H1 (cell line): Measurements from ENCODE around the gene CNOT2. TPM values are rescaled to one million over a fixed set of nuclear protein-coding genes. Genes with fewer than 3 reads are reported as not detected.

Experiments used
- CTCF ChIA-PET: fragments of 300-600 bp; sonication (Branson Sonifier 250); formaldehyde crosslinking; loops from one replicate; lab custom pipeline; 2021; ENCODE audit not compliant: partially characterized antibody; lab: Charles Lee
- POLR2A ChIA-PET: fragments of 300-600 bp; sonication (Branson Sonifier 250); formaldehyde crosslinking; loops from one replicate; lab custom pipeline; 2021; ENCODE audit warnings: inconsistent platforms; ENCODE audit not compliant: partially characterized antibody; lab: Charles Lee
- DNase-seq, 2 experiments: peaks; one replicate each; pipeline versions ENCODE4 v3.0.0 to v3.0.0-alpha.2; 2010 to 2022; ENCODE audit warnings: low spot score in 2 of 2, low read depth in 1 of 2, mixed read lengths in 1 of 2
- FAIRE-seq: peaks from 2 replicates; lab custom pipeline; 2011; peaks lifted over from hg19 to GRCh38; lab: Jason Lieb, UNC
- H2AFZ ChIP-seq: 2 replicates; pipeline ENCODE4 v1.8.1; 2012; ENCODE audit warnings: low read length, inconsistent platforms
- H2AK5ac ChIP-seq: 2 replicates; pipeline ENCODE4 v1.6.1; 2013; ENCODE audit warnings: low read depth, low read length
- H2BK120ac ChIP-seq: replicated peaks from 2 replicates; pipeline ENCODE3; 2013; ENCODE audit warnings: low read depth, low read length, inconsistent platforms
- H2BK12ac ChIP-seq: 2 replicates; pipeline ENCODE4 v1.6.1; 2013; ENCODE audit warnings: low read depth, low read length
- H2BK15ac ChIP-seq: 2 replicates; pipeline ENCODE4 v1.6.1; 2013; ENCODE audit warnings: low read length
- H2BK20ac ChIP-seq: 2 replicates; pipeline ENCODE4 v1.6.1; 2013; ENCODE audit warnings: low read length
- H2BK5ac ChIP-seq: 2 replicates; pipeline ENCODE4 v1.6.1; 2013; ENCODE audit warnings: low read depth, low read length
- H3K14ac ChIP-seq: 2 replicates; pipeline ENCODE4 v1.6.1; 2013; ENCODE audit warnings: inconsistent platforms; ENCODE audit not compliant: insufficient read length
- H3K18ac ChIP-seq: 2 replicates; pipeline ENCODE4 v1.6.1; 2013; ENCODE audit warnings: low read length; ENCODE audit errors: extremely low read depth
- H3K23ac ChIP-seq: 2 replicates; pipeline ENCODE4 v1.6.1; 2013; ENCODE audit warnings: inconsistent platforms; ENCODE audit not compliant: insufficient read length
- H3K23me2 ChIP-seq: 2 replicates; pipeline ENCODE4 v1.6.1; 2013; ENCODE audit warnings: low read depth, low read length
- H3K27ac ChIP-seq: 2 replicates; pipeline ENCODE4 v1.6.1; 2011; ENCODE audit warnings: low read depth, low read length, inconsistent platforms
- H3K27me3 ChIP-seq, 4 experiments: replicated peaks in 1 of 4; 1 replicate in 1 of 4; 2 replicates in 3 of 4; pipeline versions ENCODE4 v1.6.1 to v1.8.1; 2011 to 2013; ENCODE audit warnings: low read length in 3 of 4, mild to moderate bottlenecking in 3 of 4, inconsistent platforms in 2 of 4, mixed read lengths in 2 of 4, moderate library complexity in 1 of 4; ENCODE audit not compliant: control insufficient read depth in 3 of 4, insufficient read depth in 3 of 4; ENCODE audit errors: extremely low read depth in 1 of 4
- H3K36me3 ChIP-seq, 4 experiments: 2 replicates each; pipeline versions ENCODE4 v1.6.1 to v1.8.1; 2011 to 2013; ENCODE audit warnings: mild to moderate bottlenecking in 4 of 4, low read length in 3 of 4, moderate library complexity in 2 of 4, control low read depth in 1 of 4, inconsistent platforms in 1 of 4; ENCODE audit not compliant: insufficient read depth in 4 of 4, control insufficient read depth in 2 of 4
- H3K4ac ChIP-seq: replicated peaks from 2 replicates; pipeline ENCODE3; 2013; ENCODE audit warnings: low read length, low read depth, mixed read lengths, inconsistent platforms; ENCODE audit not compliant: insufficient read length
- H3K4me1 ChIP-seq, 4 experiments: replicated peaks in 1 of 4; 1 replicate in 1 of 4; 2 replicates in 3 of 4; pipeline versions ENCODE4 v1.6.1 to v1.8.1; 2011 to 2013; ENCODE audit warnings: low read length in 3 of 4, inconsistent platforms in 2 of 4, mixed read lengths in 1 of 4; ENCODE audit not compliant: insufficient read depth in 4 of 4, control insufficient read depth in 3 of 4
- H3K4me2 ChIP-seq, 2 experiments: 2 replicates each; pipeline versions ENCODE4 v1.6.1 to v1.8.1; 2011 to 2013; ENCODE audit warnings: low read depth in 2 of 2, low read length in 2 of 2, control low read depth in 1 of 2, inconsistent platforms in 1 of 2, mild to moderate bottlenecking in 1 of 2; ENCODE audit not compliant: insufficient read depth in 1 of 2
- H3K4me3 ChIP-seq, 4 experiments: fragments of 200-600, 300-600 bp in 1 of 4; sonication (generic), shearing (Covaris generic), sonication (Bioruptor Twin) in 1 of 4; 2 replicates each; pipeline versions ENCODE4 v1.5.1 to v1.8.1; 2011 to 2016; ENCODE audit warnings: low read length in 4 of 4, low read depth in 3 of 4, control low read depth in 2 of 4, inconsistent platforms in 2 of 4, mild to moderate bottlenecking in 2 of 4, mixed read lengths in 1 of 4, moderate library complexity in 1 of 4; ENCODE audit not compliant: insufficient read depth in 2 of 4; ENCODE audit errors: extremely low read depth in 1 of 4
- H3K56ac ChIP-seq: replicated peaks from 2 replicates; pipeline ENCODE3; 2013; ENCODE audit warnings: low read depth, mild to moderate bottlenecking, mixed read lengths, low read length, inconsistent platforms; ENCODE audit not compliant: insufficient read length
- H3K79me1 ChIP-seq: 2 replicates; pipeline ENCODE4 v1.6.1; 2013; ENCODE audit warnings: low read depth, low read length, control low read depth
- H3K79me2 ChIP-seq, 2 experiments: 2 replicates each; pipeline versions ENCODE4 v1.6.1 to v1.8.1; 2012 to 2013; ENCODE audit warnings: low read length in 2 of 2, mild to moderate bottlenecking in 2 of 2, inconsistent platforms in 1 of 2; ENCODE audit not compliant: insufficient read depth in 2 of 2, control insufficient read depth in 1 of 2
- H3K9ac ChIP-seq, 4 experiments: replicated peaks in 1 of 4; 1 replicate in 1 of 4; 2 replicates in 3 of 4; pipeline versions ENCODE4 v1.6.1 to v1.8.1; 2011 to 2013; ENCODE audit warnings: low read depth in 3 of 4, low read length in 3 of 4, control low read depth in 2 of 4, mild to moderate bottlenecking in 2 of 4, moderate library complexity in 2 of 4, inconsistent platforms in 1 of 4; ENCODE audit errors: extremely low read depth in 1 of 4
- H3K9me3 ChIP-seq, 2 experiments: 2 replicates each; pipeline versions ENCODE4 v1.6.1 to v1.8.1; 2012 to 2013; ENCODE audit warnings: mild to moderate bottlenecking in 2 of 2, moderate library complexity in 2 of 2, control low read depth in 1 of 2, inconsistent platforms in 1 of 2, low read depth in 1 of 2, low read length in 1 of 2, mixed read lengths in 1 of 2; ENCODE audit not compliant: insufficient read depth in 2 of 2
- H4K20me1 ChIP-seq, 2 experiments: replicated peaks in 1 of 2; 2 replicates each; pipeline versions ENCODE3 to v1.8.1; 2011 to 2013; ENCODE audit warnings: inconsistent platforms in 2 of 2, low read length in 2 of 2, mild to moderate bottlenecking in 1 of 2; ENCODE audit not compliant: insufficient read depth in 2 of 2, control insufficient read depth in 1 of 2
- H4K5ac ChIP-seq: 2 replicates; pipeline ENCODE4 v1.6.1; 2013; ENCODE audit warnings: low read length, low read depth, mixed read lengths, inconsistent platforms; ENCODE audit not compliant: insufficient read length
- H4K8ac ChIP-seq: 2 replicates; pipeline ENCODE4 v1.8.0; 2013; ENCODE audit warnings: mild to moderate bottlenecking, moderate library complexity, low read length, inconsistent platforms; ENCODE audit not compliant: insufficient read depth; ENCODE audit errors: extremely low read depth
- H4K91ac ChIP-seq: replicated peaks from 2 replicates; pipeline ENCODE3; 2013; ENCODE audit warnings: low read length, mixed read lengths, inconsistent platforms; ENCODE audit not compliant: insufficient read length
- CHD1 ChIP-seq: IDR thresholded peaks from 2 replicates; pipeline ENCODE4 v1.6.1; 2012; ENCODE audit warnings: low read depth, low read length, improper control_type of control experiment
- CTBP2 ChIP-seq: IDR thresholded peaks from 2 replicates; pipeline ENCODE4 v1.7.0; 2011; ENCODE audit warnings: borderline replicate concordance, mild to moderate bottlenecking, moderate library complexity, mixed read lengths, low read length; ENCODE audit not compliant: insufficient read depth, insufficient read length
- EP300 ChIP-seq, 2 experiments: IDR thresholded peaks; 1 replicate in 1 of 2; 2 replicates in 1 of 2; pipeline ENCODE4 v1.6.1; 2011 to 2012; ENCODE audit warnings: low read depth in 2 of 2, low read length in 2 of 2, mild to moderate bottlenecking in 2 of 2, borderline replicate concordance in 1 of 2, inconsistent platforms in 1 of 2, moderate library complexity in 1 of 2
- EZH2 ChIP-seq: fragments of 200-600 bp; sonication (generic); IDR thresholded peaks from 2 replicates; pipeline ENCODE4 v1.7.1; 2012; ENCODE audit warnings: low read depth, mild to moderate bottlenecking, moderate library complexity, low read length, inconsistent platforms; ENCODE audit not compliant: severe bottlenecking
- RNF2 ChIP-seq: fragments of 200-900, 300-1000 bp; sonication (generic); IDR thresholded peaks from 2 replicates; pipeline ENCODE4 v1.7.1; 2016; ENCODE audit warnings: borderline replicate concordance, low read depth, mild to moderate bottlenecking, antibody characterized with exemption, low read length; ENCODE audit not compliant: poor library complexity, severe bottlenecking; ENCODE audit errors: missing control alignments
- SRF ChIP-seq: IDR thresholded peaks from 2 replicates; pipeline ENCODE4 v1.6.1; 2011; ENCODE audit warnings: mild to moderate bottlenecking, low read depth, low read length, moderate library complexity
- TBP ChIP-seq: IDR thresholded peaks from 2 replicates; pipeline ENCODE4 v1.6.1; 2011; ENCODE audit warnings: low read depth, low read length, improper control_type of control experiment
- WGBS, 2 experiments: shearing (Covaris generic) in 1 of 2; methylation state at CpG; one replicate each; pipeline versions ENCODE4 v1.1.6 to v1.1.7; 2013 to 2015; ENCODE audit warnings: low lambda C conversion rate in 2 of 2, mixed read lengths in 2 of 2, inconsistent platforms in 1 of 2, low coverage in 1 of 2, missing lambda C conversion rate in 1 of 2; ENCODE audit not compliant: insufficient replicate concordance in 2 of 2, insufficient coverage in 1 of 2, insufficient read length in 1 of 2; ENCODE audit errors: extremely low coverage in 1 of 2, missing lambda C conversion rate in 1 of 2; 5-methylcytosine and 5-hydroxymethylcytosine counted together
- polyA plus RNA-seq, 7 experiments: library from polyadenylated mRNA; depleted of rRNA in 3 of 7; stranded (reverse) in 5 of 7; unstranded in 2 of 7; fragments of >200 nt in 5 of 7; fragments of 200-250 nt in 2 of 7; gene quantifications; 1 replicate in 5 of 7; 2 replicates in 1 of 7; 4 replicates in 1 of 7; pipeline versions ENCODE4 v1.2.1 to v1.2.3, GENCODE V29; 2011 to 2013; ENCODE audit warnings: missing spikeins in 2 of 7, mixed read lengths in 2 of 7
- total RNA-seq: library from RNA; stranded (reverse); fragmentation: NEBNext Ultra II Directional; extraction: Animal tissue kit (Norgen Biotek cat#: 25700); gene quantifications from 2 replicates; pipeline ENCODE4 v1.2.1, GENCODE V29; 2021

The CNOT2 gene
- total and polyA plus RNA-seq, 2 of the 8 experiments (the other 6 are each of a cell fraction or from before 2014, with no cell fraction given), result 61.2 to 64.8 TPM

DNA sequence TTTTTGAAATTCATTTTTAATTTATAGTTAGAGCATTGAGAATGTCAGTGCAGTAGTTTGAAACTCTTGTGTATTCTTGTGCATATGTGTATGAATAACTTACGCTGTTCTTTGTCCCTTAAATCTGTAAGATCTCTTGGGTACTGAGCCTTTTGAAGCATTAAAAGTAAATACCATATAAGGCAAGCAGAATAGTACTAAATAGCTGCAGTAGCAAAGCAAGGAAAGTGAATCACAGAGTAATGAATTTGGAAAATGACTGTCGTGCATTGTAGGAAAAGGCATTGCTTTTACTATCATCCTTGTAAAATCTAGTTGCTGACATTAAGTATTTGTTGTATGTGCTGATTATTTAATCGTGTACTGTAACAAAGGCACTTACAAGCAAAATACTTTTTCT lies 12.1 kb downstream of the CNOT2 start:
- WGBS, 2 experiments, result 81% methylated on average over 3 of the region's 3 CpGs; no CpG with 5 or more reads in 1 of the 2 experiments
- Histone ChIP-seq H3K23ac (no peak overlapping the region), H3K23me2 (no peaks in the 10 kb centered on the region), H3K9ac (no peak overlapping the region), H4K91ac (no peak overlapping the region), H3K27me3 (no peaks in the 10 kb centered on the region), H4K20me1 (peaks cover 0 to 13% of the 10 kb centered on the region in 2 experiments), H3K79me1 (no peaks in the 10 kb centered on the region; the same call in 1 of the 2 replicates), H3K56ac (no peak overlapping the region), H3K14ac (no peak overlapping the region), H3K36me3 (no peaks in the 10 kb centered on the region), H3K4ac (no peak overlapping the region), H3K4me3 (no peak overlapping the region), H4K8ac (no peak overlapping the region), H2BK12ac (no peak overlapping the region), H3K27ac (no peak overlapping the region), H2BK5ac (no peak overlapping the region), H3K9me3 (no peaks in the 10 kb centered on the region), H2BK120ac (no peak overlapping the region), H2BK15ac (no peak overlapping the region), H2AFZ (no peak overlapping the region), H3K4me1 (peaks cover 0 to 6% (median 2%) of the 10 kb centered on the region in 4 experiments; a peak in 2 of 7 replicates), H2BK20ac (no peak overlapping the region), H3K18ac (no peak overlapping the region), H2AK5ac (no peak overlapping the region), H4K5ac (no peak overlapping the region), H3K79me2 (peaks cover 0 to 97% of the 10 kb centered on the region in 2 experiments; a peak in 3 of 4 replicates), H3K4me2 (no peak overlapping the region)
- no peak for TF ChIP-seq EP300 (IDR thresholded peaks at IDR 0.05; ENCODE audit: borderline replicate concordance in 1 of 2, low read depth in 2 of 2, low read length in 2 of 2)
- no peak for TF ChIP-seq RNF2
- peak; percentile 42; the same call in 1 of the 2 replicates for TF ChIP-seq SRF
- TF ChIP-seq CTBP2, result no peak
- TF ChIP-seq TBP, result no peak
- no peak for TF ChIP-seq CHD1
- no peak for TF ChIP-seq EZH2
- CTCF ChIA-PET, result no interaction called here
- FAIRE-seq (no peak), DNase-seq (no peak)
- POLR2A ChIA-PET, result interaction anchor here (1.1 to 1.4 kb wide), 2 partner anchors 11 to 110 kb away, joined by 5 to 9 read pairs; no protein-coding TSS in a partner anchor
